Gastrocnemius medialis (tissue), 4 donors: ENCODE data around the gene AUTS2.

Experiments used
- POLR2A ChIP-seq, 2 donors: fragments of 450-650 bp; IDR thresholded peaks; one replicate each; pipeline ENCODE4 v1.6.1; 2017; ENCODE audit warnings: antibody characterized with exemption in 2 of 2, mild to moderate bottlenecking in 2 of 2, moderate library complexity in 2 of 2
- TF ChIP-seq, protein P1 (sequence below), 5 experiments: fragments of 450-650 bp in 3 of 5; fragments of 200-600 bp in 2 of 5; sonication (generic) in 2 of 5; IDR thresholded peaks in 4 of 5; conservative IDR thresholded peaks in 1 of 5; 1 replicate in 4 of 5; 2 replicates in 1 of 5; pipeline ENCODE4 v1.5.1; 2016 to 2019; ENCODE audit warnings: antibody characterized with exemption in 5 of 5, mild to moderate bottlenecking in 3 of 5, moderate library complexity in 3 of 5

DNA sequence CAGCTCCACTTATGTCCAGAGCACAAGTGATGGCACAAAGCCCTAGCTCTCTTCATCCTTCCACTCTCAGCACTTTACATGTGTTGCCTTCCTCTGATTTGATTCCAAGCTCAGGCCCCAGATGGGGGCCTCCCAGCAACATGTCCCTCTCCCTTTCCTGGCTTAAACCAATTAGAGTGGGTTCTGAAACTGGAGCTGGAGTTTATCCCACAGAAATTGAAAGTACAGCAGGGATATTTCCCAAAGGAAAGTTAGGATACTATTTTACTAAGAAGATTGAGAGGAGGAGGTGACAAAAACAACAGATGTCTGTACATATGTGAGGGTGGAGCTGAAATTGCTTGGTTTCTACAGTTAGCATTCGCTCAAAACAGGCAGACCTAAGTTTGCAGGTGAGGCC, 724.6 kb downstream of the AUTS2 start:
- TF ChIP-seq, protein P1, sequence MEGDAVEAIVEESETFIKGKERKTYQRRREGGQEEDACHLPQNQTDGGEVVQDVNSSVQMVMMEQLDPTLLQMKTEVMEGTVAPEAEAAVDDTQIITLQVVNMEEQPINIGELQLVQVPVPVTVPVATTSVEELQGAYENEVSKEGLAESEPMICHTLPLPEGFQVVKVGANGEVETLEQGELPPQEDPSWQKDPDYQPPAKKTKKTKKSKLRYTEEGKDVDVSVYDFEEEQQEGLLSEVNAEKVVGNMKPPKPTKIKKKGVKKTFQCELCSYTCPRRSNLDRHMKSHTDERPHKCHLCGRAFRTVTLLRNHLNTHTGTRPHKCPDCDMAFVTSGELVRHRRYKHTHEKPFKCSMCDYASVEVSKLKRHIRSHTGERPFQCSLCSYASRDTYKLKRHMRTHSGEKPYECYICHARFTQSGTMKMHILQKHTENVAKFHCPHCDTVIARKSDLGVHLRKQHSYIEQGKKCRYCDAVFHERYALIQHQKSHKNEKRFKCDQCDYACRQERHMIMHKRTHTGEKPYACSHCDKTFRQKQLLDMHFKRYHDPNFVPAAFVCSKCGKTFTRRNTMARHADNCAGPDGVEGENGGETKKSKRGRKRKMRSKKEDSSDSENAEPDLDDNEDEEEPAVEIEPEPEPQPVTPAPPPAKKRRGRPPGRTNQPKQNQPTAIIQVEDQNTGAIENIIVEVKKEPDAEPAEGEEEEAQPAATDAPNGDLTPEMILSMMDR (IDR thresholded peaks at IDR 0.05 in 4 of 5, conservative IDR thresholded peaks at IDR 0.05 in 1 of 5) = no peak
- no peak for TF ChIP-seq POLR2A (IDR thresholded peaks at IDR 0.05)
